ENCODE measurements around the gene GPC6.

Gene GPC6

DNA sequence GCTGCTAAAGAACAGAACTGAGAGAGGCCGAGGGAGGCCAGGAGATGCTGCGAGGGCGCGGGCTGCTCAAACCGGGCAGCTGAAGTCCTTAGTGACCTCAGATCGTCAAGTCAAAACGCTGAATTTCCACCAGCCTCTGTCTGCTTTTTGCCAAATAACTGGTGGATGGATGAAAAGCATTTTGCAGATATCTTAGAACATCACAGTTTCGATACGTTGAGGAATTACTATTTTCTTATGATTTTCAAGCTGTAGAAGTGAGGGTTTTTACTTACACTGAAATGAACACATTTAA is 2.0 kb downstream of the GPC6 start:
- H3K27ac ChIP-seq: peak overlapping the region; percentile 84
- TF ChIP-seq, protein P1, sequence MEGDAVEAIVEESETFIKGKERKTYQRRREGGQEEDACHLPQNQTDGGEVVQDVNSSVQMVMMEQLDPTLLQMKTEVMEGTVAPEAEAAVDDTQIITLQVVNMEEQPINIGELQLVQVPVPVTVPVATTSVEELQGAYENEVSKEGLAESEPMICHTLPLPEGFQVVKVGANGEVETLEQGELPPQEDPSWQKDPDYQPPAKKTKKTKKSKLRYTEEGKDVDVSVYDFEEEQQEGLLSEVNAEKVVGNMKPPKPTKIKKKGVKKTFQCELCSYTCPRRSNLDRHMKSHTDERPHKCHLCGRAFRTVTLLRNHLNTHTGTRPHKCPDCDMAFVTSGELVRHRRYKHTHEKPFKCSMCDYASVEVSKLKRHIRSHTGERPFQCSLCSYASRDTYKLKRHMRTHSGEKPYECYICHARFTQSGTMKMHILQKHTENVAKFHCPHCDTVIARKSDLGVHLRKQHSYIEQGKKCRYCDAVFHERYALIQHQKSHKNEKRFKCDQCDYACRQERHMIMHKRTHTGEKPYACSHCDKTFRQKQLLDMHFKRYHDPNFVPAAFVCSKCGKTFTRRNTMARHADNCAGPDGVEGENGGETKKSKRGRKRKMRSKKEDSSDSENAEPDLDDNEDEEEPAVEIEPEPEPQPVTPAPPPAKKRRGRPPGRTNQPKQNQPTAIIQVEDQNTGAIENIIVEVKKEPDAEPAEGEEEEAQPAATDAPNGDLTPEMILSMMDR (conservative IDR thresholded peaks at IDR 0.05): no peak

DNA sequence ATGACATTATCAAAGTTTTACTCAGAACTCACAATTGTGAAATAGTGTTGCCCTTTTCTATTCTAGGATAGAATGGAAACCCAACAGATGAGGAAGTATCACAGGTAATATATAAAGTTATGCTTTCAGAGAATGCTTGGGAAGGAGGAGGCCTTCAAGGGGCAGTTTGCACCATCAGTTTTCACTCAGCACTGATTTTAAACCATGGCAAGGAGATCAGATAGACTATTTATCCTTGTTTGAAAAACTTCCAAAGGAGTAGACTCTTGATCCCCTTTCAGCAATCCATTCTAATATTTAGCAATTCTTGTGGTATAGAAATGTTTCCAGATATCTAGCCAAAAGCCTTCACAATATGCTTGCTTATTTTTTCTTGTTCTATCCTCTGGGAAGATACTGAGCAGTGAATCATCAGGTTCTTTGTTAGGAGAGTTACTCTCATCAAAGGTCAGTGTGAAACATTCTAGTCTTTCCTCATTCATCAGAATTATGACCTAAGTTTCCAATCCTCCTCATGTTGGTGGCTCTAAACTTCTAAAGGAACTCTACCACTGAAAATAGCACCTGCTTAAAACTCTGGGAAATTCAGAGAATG is 3.8 kb downstream of the GPC6 start:
- no peak overlapping the region for H3K27ac ChIP-seq
- TF ChIP-seq, protein P1 (conservative IDR thresholded peaks at IDR 0.05): no peak

DNA sequence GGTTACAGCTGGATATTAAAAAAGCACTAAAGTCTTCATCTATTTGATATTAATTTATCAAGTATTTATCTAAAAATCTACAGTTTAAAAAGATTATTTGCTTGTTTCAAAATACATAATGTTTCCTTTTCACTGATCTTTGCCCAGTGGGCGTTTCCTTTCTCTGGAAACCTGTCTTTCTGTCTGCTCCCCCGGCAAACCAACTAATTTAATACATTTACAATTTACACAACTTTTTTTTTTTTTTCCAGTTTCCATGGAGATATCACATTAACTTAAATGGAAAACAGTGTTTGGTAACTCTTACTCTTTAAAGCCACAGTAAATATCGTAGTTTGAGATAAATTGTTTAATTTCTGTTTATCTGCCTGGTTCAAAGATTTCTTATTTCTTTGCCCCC is 5.3 kb downstream of the GPC6 start:
- TF ChIP-seq, protein P1 (conservative IDR thresholded peaks at IDR 0.05): no peak
- H3K27ac ChIP-seq: no peak overlapping the region

DNA sequence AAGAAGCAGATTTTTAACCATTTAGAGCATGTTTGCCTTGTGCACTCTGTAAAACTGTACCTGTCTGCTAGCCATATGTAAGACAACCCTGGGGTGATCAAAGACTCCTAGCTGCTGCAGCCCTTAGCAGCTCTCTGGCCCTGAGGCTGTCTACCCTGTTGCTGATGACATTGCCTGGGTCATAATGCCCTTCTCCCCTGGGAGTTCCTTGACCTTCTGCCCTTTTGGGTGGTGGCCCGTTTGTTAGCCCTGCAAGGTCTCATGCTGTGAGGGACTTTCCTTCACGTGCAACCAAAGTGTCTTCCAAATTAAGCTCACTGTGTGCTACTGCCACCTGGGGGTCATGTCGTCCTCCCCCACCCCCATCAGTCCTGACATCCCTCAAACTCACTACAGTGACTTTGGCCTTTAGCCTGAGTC is 7.4 kb downstream of the GPC6 start:
- H3K27ac ChIP-seq: no peak overlapping the region
- TF ChIP-seq, protein P1 (conservative IDR thresholded peaks at IDR 0.05): no peak

DNA sequence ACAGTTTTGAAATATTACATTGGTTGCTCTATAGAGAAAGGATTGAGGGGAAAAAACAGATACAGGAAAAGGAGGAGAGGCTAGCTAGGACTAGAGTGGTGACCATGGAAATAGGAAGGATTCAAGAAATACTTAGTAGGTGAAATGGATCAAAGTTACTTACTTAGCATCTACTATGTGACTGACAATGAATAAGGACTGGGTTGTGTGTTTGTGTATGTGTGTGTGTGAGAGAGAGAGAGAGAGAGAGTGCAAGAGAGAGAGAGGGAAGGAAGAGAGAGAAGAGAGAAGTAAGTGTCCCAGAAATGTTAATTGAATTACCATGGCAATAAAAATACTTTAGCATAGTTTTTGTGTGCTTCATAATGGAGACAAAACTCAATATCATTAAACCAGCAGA is 7.9 kb downstream of the GPC6 start:
- TF ChIP-seq, protein P1 (conservative IDR thresholded peaks at IDR 0.05): no peak

DNA sequence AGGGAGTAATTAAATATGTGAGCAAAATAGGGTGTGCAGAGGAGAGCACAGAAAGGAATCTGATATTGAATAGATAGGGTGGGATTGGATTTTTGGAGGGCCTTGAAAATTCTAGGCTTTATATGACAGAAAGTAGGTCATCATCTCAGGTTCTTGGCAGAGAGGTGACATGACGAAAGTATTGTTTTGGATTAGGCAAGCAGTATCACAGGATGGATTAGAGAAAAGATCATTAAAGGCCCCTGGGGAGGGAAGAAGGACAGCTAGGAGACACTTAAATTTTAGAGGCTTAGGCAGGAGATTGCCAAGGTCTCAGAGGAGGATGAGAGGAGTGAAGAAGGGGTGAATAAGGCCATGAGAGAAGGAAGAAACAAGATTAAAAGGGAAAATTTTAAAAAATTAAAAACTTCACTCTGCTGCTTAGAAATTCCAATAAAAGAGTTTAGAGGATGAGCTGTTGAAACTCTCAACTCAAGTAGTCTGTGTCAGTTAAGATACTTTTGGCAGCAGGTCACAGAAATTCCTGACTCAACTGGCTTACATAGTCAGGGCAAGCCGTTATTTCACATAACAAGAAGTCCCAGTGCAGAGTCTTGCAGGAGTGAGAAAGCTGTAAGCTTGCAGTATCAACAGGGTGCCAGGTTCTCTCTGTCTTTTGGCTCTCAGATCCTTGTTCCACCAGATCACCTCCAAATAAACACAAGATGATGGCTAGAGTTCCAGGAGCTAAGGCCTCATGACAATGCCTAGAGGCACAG is 8.8 kb downstream of the GPC6 start:
- no peak overlapping the region for H3K27ac ChIP-seq
- TF ChIP-seq, protein P1 (conservative IDR thresholded peaks at IDR 0.05): no peak

More for the DNA sequence above, 7.9 kb downstream of the GPC6 start:
- H3K27ac ChIP-seq: no peak overlapping the region

DNA sequence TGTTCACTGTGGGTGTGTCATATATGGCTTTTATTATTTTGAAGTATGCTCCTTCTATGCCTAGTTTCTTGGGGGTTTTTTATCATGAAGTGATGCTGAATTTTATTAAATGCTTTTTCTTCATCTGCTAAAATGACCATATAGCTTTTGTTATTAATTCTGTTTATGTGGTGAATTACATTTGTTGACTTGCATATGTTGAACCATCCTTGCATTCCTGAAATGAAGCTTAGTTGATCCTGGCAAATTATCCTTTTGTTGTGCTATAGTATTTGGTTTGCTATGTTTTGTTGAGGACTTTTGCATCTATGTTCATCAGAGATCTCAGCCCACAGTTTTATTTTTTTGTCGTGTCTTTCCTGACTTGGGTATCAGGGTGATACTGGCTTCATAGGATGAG is 12.1 kb downstream of the GPC6 start:
- H3K27ac ChIP-seq: no peak overlapping the region
- TF ChIP-seq, protein P1 (conservative IDR thresholded peaks at IDR 0.05): no peak
